Ovary (tissue), 9 donors: ENCODE results near the gene DENND1A. TPM values are rescaled to one million over a fixed set of nuclear protein-coding genes. Genes with fewer than 3 reads are reported as not detected.

Experiments used
- DNase-seq, 5 donors: peaks; one replicate each; pipeline ENCODE4 v3.0.0-alpha.2; 2019 to 2020
- H3K27ac ChIP-seq, 2 donors: fragments of 200-600 bp; one replicate each; pipeline versions ENCODE4 v1.5.1 to v1.8.0; 2019 to 2022
- H3K27me3 ChIP-seq: fragments of 200-600 bp; one replicate; pipeline ENCODE4 v1.8.0; 2022
- H3K36me3 ChIP-seq: fragments of 200-600 bp; sonication (generic); one replicate; pipeline ENCODE4 v1.5.1; 2019
- H3K4me1 ChIP-seq: one replicate; pipeline ENCODE4 v1.8.1; 2013; ENCODE audit warnings: mild to moderate bottlenecking, moderate library complexity; ENCODE audit not compliant: insufficient read depth
- H3K4me3 ChIP-seq: fragments of 200-600 bp; sonication (generic); one replicate; pipeline ENCODE4 v1.5.1; 2017
- H3K9me3 ChIP-seq, 2 donors: fragments of 200-600 bp in 1 of 2; sonication (generic) in 1 of 2; one replicate each; pipeline versions ENCODE4 v1.5.1 to v1.8.1; 2013 to 2019; ENCODE audit warnings: mild to moderate bottlenecking in 1 of 2, moderate library complexity in 1 of 2
- EP300 ChIP-seq: sonication (generic); formaldehyde crosslinking; IDR thresholded peaks from one replicate; pipeline ENCODE4 v1.6.1; 2017; ENCODE audit warnings: antibody characterized with exemption
- POLR2A ChIP-seq: fragments of 450-650 bp; IDR thresholded peaks from one replicate; pipeline ENCODE4 v1.6.1; 2017; ENCODE audit warnings: antibody characterized with exemption, mild to moderate bottlenecking, moderate library complexity
- WGBS, 3 donors: extraction: QIAGEN DNeasy Blood & Tissue Kit in 1 of 3; methylation state at CpG; one replicate each; pipeline versions ENCODE4 v1.1.5 to v1.1.7; 2013 to 2017; 5-methylcytosine and 5-hydroxymethylcytosine counted together
- intact Hi-C, 4 donors: fragments of 100-400 bp; cut with DNase I; formaldehyde crosslinking; loops; one replicate each; pipeline versions ENCODE4 v1.11.0 to v1.15.1; 2022 to 2023
- polyA plus RNA-seq, 2 donors: library from polyadenylated mRNA; stranded (reverse); fragments of 200-250 nt in 1 of 2; fragments of 350-450 nt in 1 of 2; fragmentation: Illumina TruSeq in 1 of 2; extraction: RNeasy Lipid Tissue Mini Kit (QIAGEN cat#74804) in 1 of 2; gene quantifications; one replicate each; pipeline ENCODE4 v1.2.3, GENCODE V29; 2013 to 2014
- total RNA-seq, 7 donors: library from RNA; depleted of rRNA in 2 of 7; stranded (reverse); fragments of >200 nt in 2 of 7; fragmentation: NEBNext Ultra II Directional in 3 of 7; extraction: Animal tissue kit (Norgen Biotek cat#: 25700) in 3 of 7; gene quantifications; one replicate each; pipeline versions ENCODE4 v1.1.0 to v1.2.4, GENCODE V29; 2016 to 2023
- TF ChIP-seq, protein P1 (sequence below), 3 donors: fragments of 450-650 bp in 2 of 3; fragments of 200-600 bp in 1 of 3; IDR thresholded peaks; one replicate each; pipeline versions ENCODE4 v1.5.1 to v1.8.0; 2016 to 2022; ENCODE audit warnings: antibody characterized with exemption in 3 of 3, mild to moderate bottlenecking in 1 of 3
- donor health status: DM: no; HTN: no; CAD: no; lungs with moderate emphysema.
- donor health status: DM: no; HTN: no; CAD: no.
- donor health status: Bipolar disorder and iron deficiency.
- donor health status: DM: yes; HTN: yes; CAD: no.
- donor health status: DM: no; HTN: no; CAD: no.
- donor health status: DM: yes; HTN: yes; CAD: no.

DENND1A gene
- total and polyA plus RNA-seq, 9 donors = 10.4 to 24.5 (median 17.1) TPM

- H3K27me3 ChIP-seq = no peaks in the 10 kb centered on the region
- WGBS, 3 donors = 87 to 89% (median 88%) methylated on average over 17 of the region's 17 CpGs
- H3K9me3 ChIP-seq = no peaks in the 10 kb centered on the region
- no peak for TF ChIP-seq EP300
- TF ChIP-seq POLR2A = no peak
- TF ChIP-seq, protein P1, sequence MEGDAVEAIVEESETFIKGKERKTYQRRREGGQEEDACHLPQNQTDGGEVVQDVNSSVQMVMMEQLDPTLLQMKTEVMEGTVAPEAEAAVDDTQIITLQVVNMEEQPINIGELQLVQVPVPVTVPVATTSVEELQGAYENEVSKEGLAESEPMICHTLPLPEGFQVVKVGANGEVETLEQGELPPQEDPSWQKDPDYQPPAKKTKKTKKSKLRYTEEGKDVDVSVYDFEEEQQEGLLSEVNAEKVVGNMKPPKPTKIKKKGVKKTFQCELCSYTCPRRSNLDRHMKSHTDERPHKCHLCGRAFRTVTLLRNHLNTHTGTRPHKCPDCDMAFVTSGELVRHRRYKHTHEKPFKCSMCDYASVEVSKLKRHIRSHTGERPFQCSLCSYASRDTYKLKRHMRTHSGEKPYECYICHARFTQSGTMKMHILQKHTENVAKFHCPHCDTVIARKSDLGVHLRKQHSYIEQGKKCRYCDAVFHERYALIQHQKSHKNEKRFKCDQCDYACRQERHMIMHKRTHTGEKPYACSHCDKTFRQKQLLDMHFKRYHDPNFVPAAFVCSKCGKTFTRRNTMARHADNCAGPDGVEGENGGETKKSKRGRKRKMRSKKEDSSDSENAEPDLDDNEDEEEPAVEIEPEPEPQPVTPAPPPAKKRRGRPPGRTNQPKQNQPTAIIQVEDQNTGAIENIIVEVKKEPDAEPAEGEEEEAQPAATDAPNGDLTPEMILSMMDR (IDR thresholded peaks at IDR 0.05) = no peak
- intact Hi-C loops = no loop called here
- peak in 1 of 5 donors; percentile 17 for DNase-seq
- H3K4me3 ChIP-seq = no peak overlapping the region
- H3K36me3 ChIP-seq = no peaks in the 10 kb centered on the region
- H3K4me1 ChIP-seq = peaks cover 4% of the 10 kb centered on the region
- no peak overlapping the region for H3K27ac ChIP-seq
Measured at GRCh38 chr9:123420592-123421111, 509.3 kb downstream of the DENND1A start.

DNA sequence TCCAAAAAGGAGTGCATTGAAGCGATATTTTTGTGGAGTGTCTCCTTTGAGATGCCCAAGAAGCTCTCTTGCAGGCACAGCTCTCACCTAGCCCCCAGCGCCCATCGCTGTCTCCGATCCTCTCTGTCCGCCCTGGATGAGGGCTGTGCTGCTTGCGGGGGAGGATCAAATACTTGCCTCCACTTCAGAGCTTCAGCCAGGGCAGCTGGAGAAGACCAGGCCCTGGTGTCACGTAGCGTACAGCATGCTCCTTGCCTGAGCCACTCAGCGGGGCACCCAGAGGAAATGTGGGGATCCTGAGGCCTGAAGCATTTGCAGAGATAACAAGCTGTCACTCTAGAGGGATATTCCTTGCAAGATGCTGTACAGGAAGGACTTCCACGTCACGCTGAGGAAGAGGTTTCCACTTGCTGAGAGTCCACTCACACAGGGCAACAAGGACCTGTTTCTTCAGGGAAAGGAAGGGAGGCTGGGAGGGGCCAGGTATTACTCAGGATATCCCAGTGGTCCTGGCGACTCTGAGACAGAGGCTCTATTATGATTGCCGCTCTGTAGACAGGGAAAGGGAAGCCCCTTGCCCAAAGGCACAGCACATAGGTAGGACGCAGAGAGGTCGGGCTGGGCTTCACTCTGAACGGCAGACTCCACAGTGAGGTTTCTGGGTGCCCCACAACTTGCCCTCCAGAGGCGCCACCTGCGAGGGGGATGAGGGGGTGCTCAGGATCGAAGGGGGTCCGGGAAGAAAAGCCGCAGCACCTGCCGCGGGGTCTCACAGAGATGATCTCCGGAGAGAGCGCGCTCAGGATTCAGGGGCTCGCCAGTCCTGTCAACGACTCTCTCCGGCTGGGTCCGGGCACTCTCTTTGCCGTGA, 510.0 kb downstream of the DENND1A start:
- peaks cover 4% of the 10 kb centered on the region for H3K4me1 ChIP-seq
- H3K36me3 ChIP-seq = no peaks in the 10 kb centered on the region
- no peak overlapping the region for H3K4me3 ChIP-seq
- intact Hi-C loops = no loop called here
- DNase-seq = peak in 1 of 5 donors; percentile 17
- no peak overlapping the region for H3K27ac ChIP-seq
- TF ChIP-seq EP300 (no peak), POLR2A (no peak)
- TF ChIP-seq, protein P1 (IDR thresholded peaks at IDR 0.05) = no peak
- no peaks in the 10 kb centered on the region for H3K27me3 ChIP-seq
- WGBS, 3 donors = 88 to 90% (median 89%) methylated on average over 31 of the region's 31 CpGs
- H3K9me3 ChIP-seq = no peaks in the 10 kb centered on the region

DNA sequence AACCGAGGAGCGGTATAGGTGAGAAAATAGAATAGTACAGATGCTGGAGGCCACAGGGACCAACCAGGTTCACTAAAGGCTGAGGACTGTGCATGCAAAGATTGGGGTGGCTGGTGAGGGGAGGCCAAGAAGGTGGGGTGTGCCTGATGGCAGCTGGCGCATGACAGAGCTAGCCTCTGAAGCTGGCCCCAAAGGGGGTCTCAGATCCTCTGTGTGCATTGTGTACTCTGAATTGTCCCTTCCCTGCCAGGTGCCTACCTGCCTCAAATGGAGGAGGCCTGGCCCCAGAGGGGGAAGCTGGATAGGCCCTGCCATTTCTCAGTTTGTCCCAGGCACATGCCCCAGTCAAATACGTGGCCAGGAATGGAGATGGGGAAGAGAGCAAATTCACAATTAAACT, 510.8 kb downstream of the DENND1A start:
- peak in 1 of 5 donors; percentile 11 for DNase-seq
- TF ChIP-seq POLR2A (no peak), EP300 (no peak)
- TF ChIP-seq, protein P1 (IDR thresholded peaks at IDR 0.05) = no peak
- intact Hi-C loops = no loop called here

DNA sequence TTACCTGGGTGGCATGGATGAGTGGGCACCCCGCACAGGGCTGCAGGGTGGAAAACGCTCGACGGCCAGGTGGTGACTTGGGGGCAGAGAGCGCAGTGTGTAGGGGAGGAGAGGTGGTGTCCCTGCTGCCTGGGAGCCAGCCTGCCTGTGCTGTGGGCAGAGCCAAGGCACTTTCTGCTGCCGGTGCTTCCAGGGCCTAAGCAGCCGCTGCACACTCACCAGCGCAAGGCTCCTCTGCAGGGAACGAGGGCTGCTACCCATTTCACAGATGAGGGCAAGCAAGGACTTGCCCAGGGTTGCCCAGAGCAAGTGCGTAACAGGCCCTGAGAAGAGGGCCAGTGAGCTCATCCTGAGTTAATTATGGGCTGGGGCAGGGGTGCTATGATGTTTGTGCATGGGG, 511.4 kb downstream of the DENND1A start:
- intact Hi-C loops = no loop called here

More for the DNA sequence above, 510.8 kb downstream of the DENND1A start:
- Histone ChIP-seq H3K4me1 (peaks cover 4% of the 10 kb centered on the region), H3K27me3 (no peaks in the 10 kb centered on the region), H3K27ac (no peak overlapping the region), H3K4me3 (no peak overlapping the region), H3K9me3 (no peaks in the 10 kb centered on the region), H3K36me3 (no peaks in the 10 kb centered on the region)
- WGBS, 3 donors = 80 to 94% (median 88%) methylated on average over 4 of the region's 4 CpGs

More for the DNA sequence above, 511.4 kb downstream of the DENND1A start:
- Histone ChIP-seq H3K36me3 (no peaks in the 10 kb centered on the region), H3K4me1 (peaks cover 4% of the 10 kb centered on the region), H3K27me3 (no peaks in the 10 kb centered on the region), H3K9me3 (no peaks in the 10 kb centered on the region), H3K27ac (no peak overlapping the region), H3K4me3 (no peak overlapping the region)
- 86 to 95% (median 87%) methylated on average over 10 of the region's 10 CpGs for WGBS, 3 donors
- peak in 1 of 5 donors; percentile 17 for DNase-seq
- TF ChIP-seq EP300 (no peak), POLR2A (no peak)
- TF ChIP-seq, protein P1 (IDR thresholded peaks at IDR 0.05) = no peak
